IMR-90 (cell line): ENCODE data around the gene TEKT1. TPM values are rescaled to one million over a fixed set of nuclear protein-coding genes. Genes with fewer than 3 reads are reported as not detected.

Source experiments
- ATAC-seq: fragments of 200-7000 bp; cut with Tn5 transposase; 2 replicates; pipeline ENCODE4 v1.9.1; 2020; ENCODE audit warnings: low read depth, mild to moderate bottlenecking, moderate library complexity
- BruUV-seq: library from RNA; stranded (reverse); fragments of 400-500 nt; replicated peaks from 2 replicates; lab custom pipeline; 2021; lab: Mats Ljungman, UMichigan
- CTCF ChIA-PET: fragments of 300-600 bp; formaldehyde crosslinking; extraction: SDS; loops from one replicate; lab custom pipeline; 2021; ENCODE audit warnings: antibody characterized with exemption; lab: Yijun Ruan, JAX
- POLR2A ChIA-PET: fragments of 300-600 bp; sonication (Branson Sonifier 250); formaldehyde crosslinking; loops from one replicate; lab custom pipeline; 2022; ENCODE audit warnings: antibody characterized with exemption; ENCODE audit not compliant: unreplicated experiment; lab: Charles Lee
- DNase-seq: peaks from one replicate; pipeline ENCODE4 v3.0.0; 2013
- H2AFZ ChIP-seq: replicated peaks from 2 replicates; pipeline ENCODE3; 2013; ENCODE audit warnings: low read length, mild to moderate bottlenecking; ENCODE audit not compliant: poor library complexity
- H2AK5ac ChIP-seq: 2 replicates; pipeline ENCODE4 v1.6.1; 2013; ENCODE audit warnings: low read depth, low read length, inconsistent platforms
- H2AK9ac ChIP-seq: replicated peaks from 2 replicates; pipeline ENCODE3; 2013; ENCODE audit warnings: mild to moderate bottlenecking, low read depth, low read length, moderate library complexity; ENCODE audit not compliant: poor library complexity
- H2BK120ac ChIP-seq: 2 replicates; pipeline ENCODE4 v1.6.1; 2013; ENCODE audit warnings: low read depth, low read length, inconsistent platforms
- H2BK15ac ChIP-seq: 3 replicates; pipeline ENCODE4 v1.6.1; 2013; ENCODE audit warnings: low read depth, low read length, inconsistent platforms
- H2BK20ac ChIP-seq: 2 replicates; pipeline ENCODE4 v1.6.1; 2013; ENCODE audit warnings: low read depth, mild to moderate bottlenecking, inconsistent platforms, low read length, moderate library complexity
- H2BK5ac ChIP-seq: 2 replicates; pipeline ENCODE4 v1.6.1; 2013; ENCODE audit warnings: mild to moderate bottlenecking, low read depth, low read length, inconsistent platforms; ENCODE audit not compliant: poor library complexity, severe bottlenecking
- H3K14ac ChIP-seq: replicated peaks from 2 replicates; pipeline ENCODE4 v1.6.1; 2013; ENCODE audit warnings: low read depth, low read length, inconsistent platforms
- H3K18ac ChIP-seq: 2 replicates; pipeline ENCODE4 v1.6.1; 2013; ENCODE audit warnings: low read depth, low read length, control low read depth
- H3K23ac ChIP-seq: 2 replicates; pipeline ENCODE4 v1.6.1; 2013; ENCODE audit warnings: low read depth, low read length, inconsistent platforms
- H3K27ac ChIP-seq: 2 replicates; pipeline ENCODE4 v1.5.1; 2013; ENCODE audit warnings: mild to moderate bottlenecking, control low read depth, low read length; ENCODE audit not compliant: insufficient read depth
- H3K27me3 ChIP-seq: 2 replicates; pipeline ENCODE4 v1.6.1; 2013; ENCODE audit warnings: low read length; ENCODE audit not compliant: control insufficient read depth, insufficient read depth
- H3K36me3 ChIP-seq: 2 replicates; pipeline ENCODE4 v1.6.1; 2013; ENCODE audit warnings: low read length, mixed read lengths; ENCODE audit not compliant: control insufficient read depth, insufficient read depth
- H3K4ac ChIP-seq: 2 replicates; pipeline ENCODE4 v1.6.1; 2013; ENCODE audit warnings: low read depth, low read length, inconsistent platforms
- H3K4me1 ChIP-seq: 2 replicates; pipeline ENCODE4 v1.6.1; 2013; ENCODE audit warnings: low read length, mixed read lengths; ENCODE audit not compliant: control insufficient read depth, insufficient read depth
- H3K4me2 ChIP-seq: 2 replicates; pipeline ENCODE4 v1.6.1; 2013; ENCODE audit warnings: low read depth, mild to moderate bottlenecking, control low read depth, low read length, moderate library complexity
- H3K4me3 ChIP-seq: 2 replicates; pipeline ENCODE4 v1.5.1; 2013; ENCODE audit warnings: low read depth, mild to moderate bottlenecking, control low read depth, low read length, moderate library complexity; ENCODE audit not compliant: insufficient read depth
- H3K56ac ChIP-seq: 2 replicates; pipeline ENCODE4 v1.6.1; 2013; ENCODE audit warnings: low read length, inconsistent platforms; ENCODE audit not compliant: insufficient read depth; ENCODE audit errors: extremely low read depth
- H3K79me1 ChIP-seq, 2 experiments: 2 replicates each; pipeline ENCODE4 v1.6.1; 2013; ENCODE audit warnings: low read length in 2 of 2, inconsistent platforms in 1 of 2, low read depth in 1 of 2
- H3K9ac ChIP-seq: 2 replicates; pipeline ENCODE4 v1.6.1; 2013; ENCODE audit warnings: low read depth, low read length, control low read depth
- H3K9me1 ChIP-seq: 2 replicates; pipeline ENCODE4 v1.6.1; 2013; ENCODE audit warnings: low read length, inconsistent platforms; ENCODE audit not compliant: insufficient read depth
- H3K9me3 ChIP-seq: 2 replicates; pipeline ENCODE4 v1.6.1; 2013; ENCODE audit warnings: low read length; ENCODE audit not compliant: control insufficient read depth, insufficient read depth
- H4K20me1 ChIP-seq: 2 replicates; pipeline ENCODE4 v1.6.1; 2013; ENCODE audit warnings: low read length, inconsistent platforms; ENCODE audit not compliant: insufficient read depth
- H4K5ac ChIP-seq: 2 replicates; pipeline ENCODE4 v1.6.1; 2013; ENCODE audit warnings: mild to moderate bottlenecking, low read depth, low read length, control low read depth
- H4K8ac ChIP-seq, 2 experiments: 2 replicates each; pipeline ENCODE4 v1.6.1; 2013; ENCODE audit warnings: low read depth in 2 of 2, low read length in 2 of 2, control low read depth in 1 of 2, inconsistent platforms in 1 of 2
- H4K91ac ChIP-seq: 2 replicates; pipeline ENCODE4 v1.6.1; 2013; ENCODE audit warnings: low read depth, low read length, inconsistent platforms; ENCODE audit not compliant: insufficient read depth
- BHLHE40 ChIP-seq: fragments of 150-350 bp; IDR thresholded peaks from 2 replicates; pipeline ENCODE4 v1.6.1; 2016; ENCODE audit warnings: mild to moderate bottlenecking, low read depth, low read length
- CEBPB ChIP-seq: IDR thresholded peaks from 2 replicates; pipeline ENCODE4 v1.6.1; 2012; ENCODE audit warnings: low read depth, low read length, improper control_type of control experiment
- CHD1 ChIP-seq: IDR thresholded peaks from 2 replicates; pipeline ENCODE4 v1.6.1; 2012; ENCODE audit warnings: low read depth, low read length, improper control_type of control experiment
- CTCF ChIP-seq: conservative IDR thresholded peaks from 2 replicates; pipeline ENCODE4 v1.5.1; 2012; ENCODE audit warnings: mild to moderate bottlenecking, low read depth, low read length, improper control_type of control experiment
- ELK1 ChIP-seq: fragments of 150-350 bp; IDR thresholded peaks from 2 replicates; pipeline ENCODE4 v1.6.1; 2016; ENCODE audit warnings: low read depth, mild to moderate bottlenecking, low read length, moderate library complexity, borderline replicate concordance
- FOS ChIP-seq: fragments of 150-350 bp; IDR thresholded peaks from 2 replicates; pipeline ENCODE4 v1.6.1; 2016; ENCODE audit warnings: low read depth, low read length
- MAFK ChIP-seq: IDR thresholded peaks from 2 replicates; pipeline ENCODE4 v1.6.1; 2012; ENCODE audit warnings: low read depth, low read length, improper control_type of control experiment
- MAZ ChIP-seq: IDR thresholded peaks from 2 replicates; pipeline ENCODE4 v1.6.1; 2012; ENCODE audit warnings: low read depth, mild to moderate bottlenecking, low read length, improper control_type of control experiment, moderate library complexity, borderline replicate concordance
- MXI1 ChIP-seq: IDR thresholded peaks from 2 replicates; pipeline ENCODE4 v1.6.1; 2012; ENCODE audit warnings: low read depth, mild to moderate bottlenecking, low read length, moderate library complexity, borderline replicate concordance
- POLR2A ChIP-seq: IDR thresholded peaks from 2 replicates; pipeline ENCODE4 v1.6.1; 2012; ENCODE audit warnings: mild to moderate bottlenecking, low read depth, low read length
- RAD21 ChIP-seq: IDR thresholded peaks from 2 replicates; pipeline ENCODE4 v1.6.1; 2012; ENCODE audit warnings: low read length, improper control_type of control experiment
- RCOR1 ChIP-seq: IDR thresholded peaks from 2 replicates; pipeline ENCODE4 v1.6.1; 2012; ENCODE audit warnings: mild to moderate bottlenecking, low read length, improper control_type of control experiment; ENCODE audit not compliant: insufficient replicate concordance
- RFX5 ChIP-seq: IDR thresholded peaks from 2 replicates; pipeline ENCODE4 v1.8.0; 2012; ENCODE audit warnings: low read depth, mild to moderate bottlenecking, low read length, moderate library complexity
- USF2 ChIP-seq: fragments of 150-350 bp; IDR thresholded peaks from 2 replicates; pipeline ENCODE4 v1.6.1; 2017; ENCODE audit warnings: mild to moderate bottlenecking, antibody characterized with exemption, low read length, low read depth
- WGBS, 2 experiments: methylation state at CpG; one replicate each; pipeline versions ENCODE4 v1.1.5 to v1.1.7; 2013; ENCODE audit warnings: missing lambda C conversion rate in 2 of 2; ENCODE audit not compliant: insufficient read length in 1 of 2; ENCODE audit errors: extremely low coverage in 2 of 2; 5-methylcytosine and 5-hydroxymethylcytosine counted together
- dilution Hi-C: fragments of 300-500 bp; cut with HindIII; formaldehyde crosslinking; loops from one replicate; pipeline ENCODE4 v1.14.3; 2018; ENCODE audit warnings: low sequenced_read_pairs; ENCODE audit not compliant: unreplicated experiment
- in situ Hi-C: fragments of 300-500 bp; cut with MboI; formaldehyde crosslinking; loops from 3 replicates; pipeline ENCODE4 v1.14.3; 2019; ENCODE audit warnings: low sequenced_read_pairs, inconsistent platforms, mixed read lengths
- intact Hi-C: fragments of 100-400 bp; cut with micrococcal nuclease; formaldehyde crosslinking; loops from 2 replicates; pipeline ENCODE4 v1.10.0; 2022
- polyA plus RNA-seq, 3 experiments: library from polyadenylated mRNA; depleted of rRNA; stranded (reverse); fragments of >200 nt; gene quantifications; 2 replicates each; pipeline ENCODE4 v1.2.3, GENCODE V29; 2012; ENCODE audit warnings: low replicate concordance in 1 of 3
- total RNA-seq: library from RNA; depleted of rRNA; stranded (reverse); fragments of >200 nt; gene quantifications from 2 replicates; pipeline ENCODE4 v1.2.3, GENCODE V29; 2012

TEKT1 gene
- total and polyA plus RNA-seq, 2 of the 4 experiments (the other 2 are of a cell fraction), result not detected

GRCh38 chr17:6812295-6812694 is 19.2 kb downstream of the TEKT1 start:
- H2BK120ac ChIP-seq, result no peak overlapping the region
- BruUV-seq, result no TSS peak
- H3K14ac ChIP-seq, result no peak overlapping the region
- no peaks in the 10 kb centered on the region for H3K9me3 ChIP-seq
- in situ Hi-C loops (no loop called here), dilution Hi-C loops (no loop called here), intact Hi-C loops (no loop called here)
- no peak overlapping the region for H3K23ac ChIP-seq
- no peaks in the 10 kb centered on the region for H4K20me1 ChIP-seq
- no peak overlapping the region for H3K27ac ChIP-seq
- H4K91ac ChIP-seq, result no peak overlapping the region
- no peaks in the 10 kb centered on the region for H3K36me3 ChIP-seq
- H2AFZ ChIP-seq, result no peak overlapping the region
- H3K56ac ChIP-seq, result no peak overlapping the region
- TF ChIP-seq FOS (no peak), CHD1 (no peak), POLR2A (no peak), RCOR1 (no peak), USF2 (no peak), MAZ (no peak), MXI1 (no peak), MAFK (no peak), RFX5 (no peak), BHLHE40 (no peak), RAD21 (no peak), CEBPB (no peak), CTCF (no peak), ELK1 (no peak)
- no peaks in the 10 kb centered on the region for H3K9me1 ChIP-seq
- no peaks in the 10 kb centered on the region for H3K79me1 ChIP-seq
- no peak overlapping the region for H3K9ac ChIP-seq
- ChIA-PET CTCF (no interaction called here), POLR2A (no interaction called here)
- no peak overlapping the region for H4K5ac ChIP-seq
- H3K27me3 ChIP-seq, result no peaks in the 10 kb centered on the region; the same call in 1 of the 2 replicates
- WGBS, 2 experiments, result 33% methylated on average over 2 of the region's 9 CpGs; no CpG with 5 or more reads in 1 of the 2 experiments
- H3K4ac ChIP-seq, result no peak overlapping the region
- no peaks in the 10 kb centered on the region for H3K4me1 ChIP-seq
- no peak overlapping the region for H2BK15ac ChIP-seq
- H3K4me2 ChIP-seq, result no peak overlapping the region
- H3K4me3 ChIP-seq, result no peak overlapping the region
- no peak overlapping the region for H4K8ac ChIP-seq
- no peak overlapping the region for H2BK5ac ChIP-seq
- H2AK9ac ChIP-seq, result no peak overlapping the region
- H2BK20ac ChIP-seq, result no peak overlapping the region
- H3K18ac ChIP-seq, result no peak overlapping the region
- H2AK5ac ChIP-seq, result no peak overlapping the region
- DNase-seq, result no peak
- ATAC-seq, result no peak
